Measurements from ENCODE around the gene RNF41. TPM values are rescaled to one million over a fixed set of nuclear protein-coding genes. Genes with fewer than 3 reads are reported as not detected.

The RNF41 gene
- total RNA-seq, 2 donors from 2014 or later: 45.1 to 88.4 TPM

DNA sequence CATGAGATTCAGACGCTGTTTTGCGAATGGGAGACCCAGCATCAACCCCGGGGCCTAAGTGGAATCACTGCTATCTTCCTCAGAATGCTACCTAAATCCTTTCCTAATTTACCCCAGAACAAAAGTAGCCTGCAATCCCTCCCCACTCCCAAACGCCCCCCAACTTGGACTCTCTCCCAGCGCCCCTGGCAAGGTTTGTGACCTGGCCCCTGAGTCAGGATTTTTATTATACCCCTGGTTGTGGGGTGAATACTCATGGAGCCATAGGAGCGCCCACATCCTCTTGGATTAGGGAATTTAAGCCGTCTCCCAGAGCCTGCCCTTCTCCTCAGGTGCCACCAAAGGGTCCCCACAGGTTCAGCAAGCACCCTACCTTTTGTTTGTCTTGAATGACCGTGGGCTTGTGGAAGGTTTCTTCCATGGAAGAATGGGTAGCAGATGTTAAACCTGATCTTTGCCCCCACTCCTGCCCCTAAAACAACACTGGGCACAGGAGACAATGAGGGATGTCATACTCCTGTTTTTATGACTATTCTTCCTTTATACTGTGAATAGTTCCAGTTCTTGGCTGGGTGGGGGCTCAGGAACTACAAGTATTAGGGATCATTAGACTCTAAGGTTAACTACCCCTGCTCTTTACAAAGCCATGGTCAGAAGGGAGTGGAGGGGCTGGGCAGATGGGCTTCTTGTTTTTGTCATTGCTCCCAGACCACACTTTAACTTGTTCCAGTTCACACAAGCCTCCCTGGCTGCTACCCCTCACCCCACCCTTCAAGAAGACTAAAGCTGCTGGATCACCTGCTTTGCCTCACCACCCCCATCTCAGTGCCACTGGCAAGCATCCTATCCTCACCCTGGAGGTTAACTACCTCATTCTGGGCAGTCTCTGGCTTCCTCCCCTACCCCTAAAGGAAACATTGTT is 68.7 kb downstream of the RNF41 start:
- Histone ChIP-seq H3K27ac (peak overlapping the region; percentile 92 to 94), H3K27me3 (no peaks in the 10 kb centered on the region), H3K4me1 (peaks cover 0 to 22% of the 10 kb centered on the region in 2 donors), H3K9me3 (no peaks in the 10 kb centered on the region), H3K36me3 (no peaks in the 10 kb centered on the region), H3K4me3 (peak overlapping the region; percentile 61 to 68)
- TF ChIP-seq, protein P1, sequence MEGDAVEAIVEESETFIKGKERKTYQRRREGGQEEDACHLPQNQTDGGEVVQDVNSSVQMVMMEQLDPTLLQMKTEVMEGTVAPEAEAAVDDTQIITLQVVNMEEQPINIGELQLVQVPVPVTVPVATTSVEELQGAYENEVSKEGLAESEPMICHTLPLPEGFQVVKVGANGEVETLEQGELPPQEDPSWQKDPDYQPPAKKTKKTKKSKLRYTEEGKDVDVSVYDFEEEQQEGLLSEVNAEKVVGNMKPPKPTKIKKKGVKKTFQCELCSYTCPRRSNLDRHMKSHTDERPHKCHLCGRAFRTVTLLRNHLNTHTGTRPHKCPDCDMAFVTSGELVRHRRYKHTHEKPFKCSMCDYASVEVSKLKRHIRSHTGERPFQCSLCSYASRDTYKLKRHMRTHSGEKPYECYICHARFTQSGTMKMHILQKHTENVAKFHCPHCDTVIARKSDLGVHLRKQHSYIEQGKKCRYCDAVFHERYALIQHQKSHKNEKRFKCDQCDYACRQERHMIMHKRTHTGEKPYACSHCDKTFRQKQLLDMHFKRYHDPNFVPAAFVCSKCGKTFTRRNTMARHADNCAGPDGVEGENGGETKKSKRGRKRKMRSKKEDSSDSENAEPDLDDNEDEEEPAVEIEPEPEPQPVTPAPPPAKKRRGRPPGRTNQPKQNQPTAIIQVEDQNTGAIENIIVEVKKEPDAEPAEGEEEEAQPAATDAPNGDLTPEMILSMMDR (IDR thresholded peaks at IDR 0.05): no peak
- DNase-seq (ENCODE audit: low spot score): no peak

Other genes starting within 250 kb of the RNF41 start
- 100 to 1,000 TPM in 1 of 2 donors, 10 to 100 TPM in 1; 93.5 to 108 TPM for gene RAB5B, start 247.8 kb downstream of the RNF41 start, total RNA-seq
- gene SUOX, start 224.6 kb downstream of the RNF41 start, total RNA-seq: 10 to 100 TPM; 23.9 to 37.7 TPM
- gene IKZF4, start 200.9 kb downstream of the RNF41 start, total RNA-seq: 1 to 10 TPM; 2.6 to 3.9 TPM
- gene RPS26, start 180.0 kb downstream of the RNF41 start, total RNA-seq: 1,000 to 10,000 TPM in 1 of 2 donors, 100 to 1,000 TPM in 1; 134 to 1,492 TPM
- gene ERBB3, start 141.8 kb downstream of the RNF41 start, total RNA-seq: 1 to 10 TPM; 3.2 to 7.2 TPM
- gene PA2G4, start 117.4 kb downstream of the RNF41 start, total RNA-seq: 100 to 1,000 TPM in 1 of 2 donors, 10 to 100 TPM in 1; 91.4 to 116 TPM
- 1,000 to 10,000 TPM in 1 of 2 donors, 100 to 1,000 TPM in 1; 606 to 2,188 TPM for gene RPL41, start 105.3 kb downstream of the RNF41 start, total RNA-seq
- gene ZC3H10, start 103.7 kb downstream of the RNF41 start, total RNA-seq: 1 to 10 TPM; 2.1 to 2.9 TPM
- gene ESYT1, start 93.7 kb downstream of the RNF41 start, total RNA-seq: 10 to 100 TPM; 25.4 to 74.0 TPM
- 10 to 100 TPM; 36.1 to 55.1 TPM for gene MYL6B, start 69.3 kb downstream of the RNF41 start, total RNA-seq
- 1,000 to 10,000 TPM in 1 of 2 donors, 100 to 1,000 TPM in 1; 567 to 1,179 TPM for gene MYL6, start 63.6 kb downstream of the RNF41 start, total RNA-seq
- 10 to 100 TPM; 45.0 to 70.2 TPM for gene SMARCC2, start 32.4 kb downstream of the RNF41 start, total RNA-seq
- 10 to 100 TPM; 19.7 to 23.6 TPM for gene NABP2, start 2.4 kb upstream of the RNF41 start, total RNA-seq
- gene SLC39A5, start 8.1 kb upstream of the RNF41 start, total RNA-seq: not detected
- gene ANKRD52, start 36.5 kb upstream of the RNF41 start, total RNA-seq: 10 to 100 TPM; 12.4 to 22.1 TPM
- 100 to 1,000 TPM in 1 of 2 donors, 10 to 100 TPM in 1; 68.5 to 149 TPM for gene COQ10A, start 45.0 kb upstream of the RNF41 start, total RNA-seq
- gene CS, start 78.4 kb upstream of the RNF41 start, total RNA-seq: 100 to 1,000 TPM; 236 to 513 TPM
- gene CNPY2, start 94.1 kb upstream of the RNF41 start, total RNA-seq: 10 to 100 TPM; 37.0 to 55.2 TPM
- 10 to 100 TPM; 14.5 to 18.4 TPM for gene PAN2, start 112.1 kb upstream of the RNF41 start, total RNA-seq
- not detected for gene IL23A, start 117.0 kb upstream of the RNF41 start, total RNA-seq
- gene STAT2, start 138.2 kb upstream of the RNF41 start, total RNA-seq: 10 to 100 TPM; 28.3 to 41.0 TPM
- gene APOF, start 140.9 kb upstream of the RNF41 start, total RNA-seq: not detected
- gene TIMELESS, start 227.5 kb upstream of the RNF41 start, total RNA-seq: 1 to 10 TPM; 2.1 to 3.0 TPM
- not detected for gene MIP, start 232.7 kb upstream of the RNF41 start, total RNA-seq
- 1 to 10 TPM; 1.7 to 2.7 TPM for gene SPRYD4, start 246.7 kb upstream of the RNF41 start, total RNA-seq